RWPE2 (cell line): ENCODE measurements around the gene CFAP100.
A peak's percentile ranks its signal among the peaks of the same experiment; 100 is the strongest.

Experiments used
- ATAC-seq: fragments of 200-7000 bp; cut with Tn5 transposase; 3 replicates; pipeline ENCODE4 v1.9.1; 2021; ENCODE audit warnings: low read depth
- DNase-seq: peaks from one replicate; pipeline ENCODE4 v3.0.0-alpha.2; 2020; ENCODE audit warnings: low spot score
- H3K27ac ChIP-seq: fragments of 450-650 bp; 2 replicates; pipeline ENCODE4 v1.5.1; 2017; ENCODE audit warnings: mild to moderate bottlenecking; ENCODE audit not compliant: poor library complexity, severe bottlenecking
- H3K27me3 ChIP-seq: fragments of 250-450 bp; sonication (Bioruptor Pico); 2 replicates; pipeline ENCODE4 v1.5.1; 2021; ENCODE audit warnings: mild to moderate bottlenecking, moderate library complexity; ENCODE audit not compliant: insufficient read depth, poor library complexity, severe bottlenecking
- H3K36me3 ChIP-seq: fragments of 250-450 bp; sonication (Bioruptor Pico); 2 replicates; pipeline ENCODE4 v1.5.1; 2020; ENCODE audit warnings: low read depth, mild to moderate bottlenecking, moderate library complexity
- H3K4me1 ChIP-seq: fragments of 250-450 bp; sonication (Bioruptor Pico); 2 replicates; pipeline ENCODE4 v1.5.1; 2021; ENCODE audit warnings: mild to moderate bottlenecking, moderate library complexity; ENCODE audit not compliant: insufficient read depth, poor library complexity, severe bottlenecking
- H3K4me3 ChIP-seq: fragments of 250-450 bp; sonication (Bioruptor Pico); 2 replicates; pipeline ENCODE4 v1.5.1; 2021; ENCODE audit warnings: mild to moderate bottlenecking, moderate library complexity; ENCODE audit not compliant: severe bottlenecking
- H3K9me3 ChIP-seq: fragments of 250-450 bp; sonication (Bioruptor Pico); 2 replicates; pipeline ENCODE4 v1.5.1; 2021; ENCODE audit warnings: mild to moderate bottlenecking, moderate library complexity; ENCODE audit not compliant: severe bottlenecking
- CTCF ChIP-seq: fragments of 450-650 bp; IDR thresholded peaks from one replicate; pipeline ENCODE4 v1.5.1; 2017; ENCODE audit warnings: mild to moderate bottlenecking, moderate library complexity; ENCODE audit not compliant: poor library complexity, severe bottlenecking

CFAP100 gene

GRCh38 chr3:126360046-126360713 lies 34.5 kb upstream of the CFAP100 start:
- H3K9me3 ChIP-seq: no peaks in the 10 kb centered on the region
- DNase-seq (peak; percentile 33), ATAC-seq (no peak)
- peaks cover 31% of the 10 kb centered on the region for H3K27me3 ChIP-seq
- no peak overlapping the region for H3K4me3 ChIP-seq
- TF ChIP-seq CTCF: no peak
- H3K4me1 ChIP-seq: no peaks in the 10 kb centered on the region
- H3K27ac ChIP-seq: no peak overlapping the region
- no peaks in the 10 kb centered on the region for H3K36me3 ChIP-seq

GRCh38 chr3:126360714-126361060 lies 34.0 kb upstream of the CFAP100 start:
- DNase-seq (no peak), ATAC-seq (no peak)
- H3K27me3 ChIP-seq: peaks cover 26% of the 10 kb centered on the region
- H3K4me3 ChIP-seq: no peak overlapping the region
- H3K4me1 ChIP-seq: no peaks in the 10 kb centered on the region
- no peak for TF ChIP-seq CTCF
- no peaks in the 10 kb centered on the region for H3K9me3 ChIP-seq
- no peak overlapping the region for H3K27ac ChIP-seq
- H3K36me3 ChIP-seq: no peaks in the 10 kb centered on the region

GRCh38 chr3:126361211-126361610 lies 33.5 kb upstream of the CFAP100 start:
- H3K27me3 ChIP-seq: peaks cover 21% of the 10 kb centered on the region
- H3K4me1 ChIP-seq: no peaks in the 10 kb centered on the region
- ATAC-seq: no peak
- no peak overlapping the region for H3K4me3 ChIP-seq
- H3K36me3 ChIP-seq: no peaks in the 10 kb centered on the region
- DNase-seq: peak; percentile 29
- no peak for TF ChIP-seq CTCF
- no peaks in the 10 kb centered on the region for H3K9me3 ChIP-seq
- H3K27ac ChIP-seq: no peak overlapping the region

- Histone ChIP-seq H3K4me1 (no peaks in the 10 kb centered on the region), H3K27ac (no peak overlapping the region), H3K4me3 (no peak overlapping the region), H3K36me3 (no peaks in the 10 kb centered on the region), H3K9me3 (no peaks in the 10 kb centered on the region), H3K27me3 (no peaks in the 10 kb centered on the region)
- DNase-seq (peak; percentile 31), ATAC-seq (no peak)
- TF ChIP-seq CTCF: no peak
Measured at GRCh38 chr3:126364130-126364695, 30.5 kb upstream of the CFAP100 start.

- ATAC-seq (no peak), DNase-seq (peak; percentile 23)
- H3K27me3 ChIP-seq: no peaks in the 10 kb centered on the region
- no peak overlapping the region for H3K27ac ChIP-seq
- no peaks in the 10 kb centered on the region for H3K36me3 ChIP-seq
- H3K4me3 ChIP-seq: no peak overlapping the region
- H3K4me1 ChIP-seq: no peaks in the 10 kb centered on the region
- TF ChIP-seq CTCF: no peak
- no peaks in the 10 kb centered on the region for H3K9me3 ChIP-seq
Measured at GRCh38 chr3:126364731-126365301, 29.9 kb upstream of the CFAP100 start.
